Vagina (tissue), 2 donors: ENCODE measurements around the gene PPFIA2.

Experiments used
- CTCF ChIP-seq, 3 experiments: fragments of 450-650 bp in 2 of 3; fragments of 200-600 bp in 1 of 3; sonication (generic) in 1 of 3; IDR thresholded peaks; one replicate each; pipeline ENCODE4 v1.5.1; 2017 to 2019; ENCODE audit warnings: antibody characterized with exemption in 3 of 3, mild to moderate bottlenecking in 2 of 3, moderate library complexity in 2 of 3
- POLR2A ChIP-seq, 2 donors: fragments of 450-650 bp; IDR thresholded peaks; one replicate each; pipeline ENCODE4 v1.6.1; 2017; ENCODE audit warnings: antibody characterized with exemption in 2 of 2, mild to moderate bottlenecking in 2 of 2, moderate library complexity in 2 of 2
- POLR2AphosphoS5 ChIP-seq, 2 donors: sonication (generic); formaldehyde crosslinking; IDR thresholded peaks; one replicate each; pipeline ENCODE4 v1.9.0; 2017; ENCODE audit warnings: antibody characterized with exemption in 2 of 2, mild to moderate bottlenecking in 2 of 2, low read depth in 1 of 2; ENCODE audit not compliant: insufficient read depth in 1 of 2

- TF ChIP-seq CTCF (IDR thresholded peaks at IDR 0.05) (no peak), POLR2AphosphoS5 (IDR thresholded peaks at IDR 0.05; ENCODE audit: insufficient read depth in 1 of 2, low read depth in 1 of 2) (no peak), POLR2A (IDR thresholded peaks at IDR 0.05) (no peak)
Observed at GRCh38 chr12:81337886-81338285, 421.3 kb downstream of the PPFIA2 start.
